GM23248 (cell line): ENCODE data around the gene KRT6B. TPM values are rescaled to one million over a fixed set of nuclear protein-coding genes. Genes with fewer than 3 reads are reported as not detected.
A peak's percentile ranks its signal among the peaks of the same experiment; 100 is the strongest.

Experiments
- DNase-seq: peaks from one replicate; pipeline ENCODE4 v3.0.0-alpha.2; 2015
- H2AFZ ChIP-seq: fragments of 200-600 bp; sonication (generic); 2 replicates; pipeline ENCODE4 v1.6.1; 2016; ENCODE audit warnings: antibody characterized with exemption
- H3F3A ChIP-seq: fragments of 200-600 bp; sonication (generic); 2 replicates; pipeline ENCODE4 v1.6.1; 2016; ENCODE audit warnings: mild to moderate bottlenecking, antibody characterized with exemption, mixed run types; ENCODE audit not compliant: insufficient read depth
- H3K27ac ChIP-seq: fragments of 200-600 bp; sonication (generic); 2 replicates; pipeline ENCODE4 v1.5.1; 2016; ENCODE audit warnings: mild to moderate bottlenecking
- H3K27me3 ChIP-seq: fragments of 200-600 bp; sonication (generic); replicated peaks from 2 replicates; pipeline ENCODE4 v1.6.1; 2016; ENCODE audit warnings: mild to moderate bottlenecking; ENCODE audit not compliant: insufficient read depth
- H3K36me3 ChIP-seq: fragments of 200-600 bp; sonication (generic); 2 replicates; pipeline ENCODE4 v1.6.1; 2016; ENCODE audit warnings: low read depth, mild to moderate bottlenecking
- H3K4me1 ChIP-seq: fragments of 200-600 bp; sonication (generic); 2 replicates; pipeline ENCODE4 v1.6.1; 2016; ENCODE audit warnings: mild to moderate bottlenecking; ENCODE audit not compliant: insufficient read depth
- H3K4me2 ChIP-seq: fragments of 200-600 bp; sonication (generic); one replicate; pipeline ENCODE4 v1.6.1; 2016; ENCODE audit warnings: mild to moderate bottlenecking; ENCODE audit not compliant: unreplicated experiment
- H3K4me3 ChIP-seq: fragments of 200-600 bp; sonication (generic); 2 replicates; pipeline ENCODE4 v1.5.1; 2016; ENCODE audit warnings: mild to moderate bottlenecking
- H3K79me2 ChIP-seq: fragments of 200-600 bp; sonication (generic); 2 replicates; pipeline ENCODE4 v1.6.1; 2016; ENCODE audit warnings: mild to moderate bottlenecking; ENCODE audit not compliant: insufficient read depth
- H3K9ac ChIP-seq: fragments of 200-600 bp; sonication (generic); 2 replicates; pipeline ENCODE4 v1.6.1; 2016; ENCODE audit warnings: mild to moderate bottlenecking
- H3K9me2 ChIP-seq: fragments of 200-600 bp; sonication (generic); 2 replicates; pipeline ENCODE4 v1.6.1; 2016; ENCODE audit warnings: mixed run types, mild to moderate bottlenecking, moderate library complexity; ENCODE audit not compliant: insufficient read depth
- H3K9me3 ChIP-seq: fragments of 200-600 bp; sonication (generic); one replicate; pipeline ENCODE4 v1.6.1; 2017; ENCODE audit warnings: low read depth
- H4K20me1 ChIP-seq: fragments of 200-600 bp; sonication (generic); 2 replicates; pipeline ENCODE4 v1.6.0; 2016; ENCODE audit not compliant: insufficient read depth
- EZH2 ChIP-seq: fragments of 200-600 bp; sonication (generic); IDR thresholded peaks from 2 replicates; pipeline ENCODE4 v1.6.1; 2018; ENCODE audit warnings: antibody characterized with exemption, mild to moderate bottlenecking; ENCODE audit not compliant: insufficient read depth, poor library complexity, severe bottlenecking
- EZH2phosphoT487 ChIP-seq: fragments of 200-600 bp; sonication (generic); IDR thresholded peaks from 2 replicates; pipeline ENCODE4 v1.6.1; 2018; ENCODE audit warnings: antibody characterized with exemption, moderate library complexity, mild to moderate bottlenecking, low read depth; ENCODE audit not compliant: insufficient read depth
- WGBS, 2 experiments: methylation state at CpG; one replicate each; pipeline ENCODE4 v1.1.6; 2015 to 2017; ENCODE audit warnings: low lambda C conversion rate in 2 of 2, low coverage in 1 of 2; ENCODE audit errors: missing lambda C conversion rate in 2 of 2; 5-methylcytosine and 5-hydroxymethylcytosine counted together
- in situ Hi-C: fragments of 300-500 bp; cut with MboI; formaldehyde crosslinking; loops from 2 replicates; pipeline ENCODE4 v1.15.0; 2020
- polyA plus RNA-seq: library from polyadenylated mRNA; unstranded; fragments of >200 nt; fragmentation: Nextera tagmentation; extraction: Ambion mirVana; gene quantifications from 2 replicates; pipeline ENCODE4 v1.2.1, GENCODE V29; 2016
- total RNA-seq: library from RNA; depleted of rRNA; stranded (reverse); fragments of >200 nt; shearing (Covaris generic); gene quantifications from 2 replicates; pipeline ENCODE4 v1.2.3, GENCODE V29; 2014

KRT6B gene
- total and polyA plus RNA-seq, 2 experiments from 2014 or later, result not detected

GRCh38 chr12:52441320-52441911 is 10.5 kb downstream of the KRT6B start:
- Histone ChIP-seq H3K9me3 (no peaks in the 10 kb centered on the region), H3K9me2 (no peaks in the 10 kb centered on the region), H4K20me1 (no peaks in the 10 kb centered on the region), H3K79me2 (no peaks in the 10 kb centered on the region), H3K27ac (peak overlapping the region; percentile 92), H3K4me1 (peaks cover 35% of the 10 kb centered on the region), H3K4me3 (peak overlapping the region; percentile 6; the same call in 1 of the 2 replicates), H3F3A (peaks cover 36% of the 10 kb centered on the region), H3K27me3 (no peaks in the 10 kb centered on the region), H2AFZ (no peak overlapping the region), H3K36me3 (no peaks in the 10 kb centered on the region), H3K9ac (peak overlapping the region; percentile 72), H3K4me2 (peak overlapping the region; percentile 40)
- peak; percentile 82 for DNase-seq
- in situ Hi-C loops, result no loop called here
- TF ChIP-seq EZH2phosphoT487 (no peak), EZH2 (no peak)
- 27 to 30% methylated on average over 9 of the region's 9 CpGs for WGBS, 2 experiments

GRCh38 chr12:52440821-52441319 is 11.1 kb downstream of the KRT6B start:
- peak overlapping the region; percentile 72 for H3K9ac ChIP-seq

GRCh38 chr12:52439845-52440244 is 12.1 kb downstream of the KRT6B start:
- in situ Hi-C loops, result no loop called here
- H3K4me1 ChIP-seq, result peaks cover 35% of the 10 kb centered on the region
- H3K27ac ChIP-seq, result peak overlapping the region; percentile 92
- TF ChIP-seq EZH2phosphoT487 (no peak), EZH2 (no peak)
- peaks cover 39% of the 10 kb centered on the region for H3F3A ChIP-seq
- no peak overlapping the region for H2AFZ ChIP-seq
- no peaks in the 10 kb centered on the region for H3K9me2 ChIP-seq
- no peak overlapping the region for H3K4me2 ChIP-seq
- no peak overlapping the region for H3K4me3 ChIP-seq
- no peaks in the 10 kb centered on the region for H3K27me3 ChIP-seq
- no peaks in the 10 kb centered on the region for H4K20me1 ChIP-seq
- H3K9ac ChIP-seq, result peak overlapping the region; percentile 61
- 67 to 76% methylated on average over 2 of the region's 2 CpGs for WGBS, 2 experiments
- no peaks in the 10 kb centered on the region for H3K79me2 ChIP-seq
- no peaks in the 10 kb centered on the region for H3K9me3 ChIP-seq
- H3K36me3 ChIP-seq, result no peaks in the 10 kb centered on the region
- no peak for DNase-seq

More at GRCh38 chr12:52440821-52441319, 11.1 kb downstream of the KRT6B start:
- H3K4me1 ChIP-seq, result peaks cover 35% of the 10 kb centered on the region
- H3K27ac ChIP-seq, result peak overlapping the region; percentile 92
- peak overlapping the region; percentile 6; the same call in 1 of the 2 replicates for H3K4me3 ChIP-seq
- no peaks in the 10 kb centered on the region for H4K20me1 ChIP-seq
- H3K36me3 ChIP-seq, result no peaks in the 10 kb centered on the region
- peaks cover 36% of the 10 kb centered on the region for H3F3A ChIP-seq
- WGBS, 2 experiments, result 55 to 61% methylated on average over 5 of the region's 5 CpGs
- no peaks in the 10 kb centered on the region for H3K9me3 ChIP-seq
- in situ Hi-C loops, result no loop called here
- no peaks in the 10 kb centered on the region for H3K79me2 ChIP-seq
- DNase-seq, result peak; percentile 93
- H3K4me2 ChIP-seq, result peak overlapping the region; percentile 40
- TF ChIP-seq EZH2phosphoT487 (no peak), EZH2 (no peak)
- H3K9me2 ChIP-seq, result no peaks in the 10 kb centered on the region
- H3K27me3 ChIP-seq, result no peaks in the 10 kb centered on the region
- H2AFZ ChIP-seq, result no peak overlapping the region

- Histone ChIP-seq H3K79me2 (no peaks in the 10 kb centered on the region), H3K9me3 (no peaks in the 10 kb centered on the region), H3K4me3 (no peak overlapping the region), H3F3A (peaks cover 41% of the 10 kb centered on the region), H3K27me3 (no peaks in the 10 kb centered on the region), H3K4me1 (peaks cover 35% of the 10 kb centered on the region), H2AFZ (no peak overlapping the region), H3K4me2 (no peak overlapping the region), H3K9me2 (no peaks in the 10 kb centered on the region), H4K20me1 (no peaks in the 10 kb centered on the region), H3K9ac (no peak overlapping the region), H3K27ac (no peak overlapping the region), H3K36me3 (no peaks in the 10 kb centered on the region)
- DNase-seq, result no peak
- in situ Hi-C loops, result no loop called here
- TF ChIP-seq EZH2 (no peak), EZH2phosphoT487 (no peak)
- WGBS, 2 experiments, result 73 to 78% methylated on average over 7 to 8 of the region's 8 CpGs
These were observed 12.5 kb downstream of the KRT6B start for GRCh38 chr12:52439420-52439819.
